HUES48 (cell line): ENCODE measurements around the gene MGAT1.
"Not testable (repeated sequence)": the region's sequence is repeated elsewhere in the genome, so short reads cannot be mapped to it uniquely, and the experiment has no call there.

Experiments used
- H3K27ac ChIP-seq: one replicate; pipeline ENCODE4 v1.7.0; 2013; ENCODE audit warnings: low read depth, low read length, inconsistent platforms
- H3K27me3 ChIP-seq: 2 replicates; pipeline ENCODE4 v1.6.1; 2013; ENCODE audit warnings: mild to moderate bottlenecking, low read length; ENCODE audit not compliant: control insufficient read depth, insufficient read depth
- H3K36me3 ChIP-seq: 2 replicates; pipeline ENCODE4 v1.6.1; 2013; ENCODE audit warnings: low read length; ENCODE audit not compliant: control insufficient read depth, insufficient read depth
- H3K4me1 ChIP-seq: 2 replicates; pipeline ENCODE4 v1.6.1; 2013; ENCODE audit warnings: mild to moderate bottlenecking, low read length; ENCODE audit not compliant: control insufficient read depth, insufficient read depth
- H3K4me3 ChIP-seq: 2 replicates; pipeline ENCODE4 v1.5.1; 2013; ENCODE audit warnings: mild to moderate bottlenecking, low read depth, low read length
- H3K9ac ChIP-seq: 2 replicates; pipeline ENCODE4 v1.6.1; 2013; ENCODE audit warnings: mild to moderate bottlenecking, low read depth, low read length, moderate library complexity
- H3K9me3 ChIP-seq: 2 replicates; pipeline ENCODE4 v1.6.1; 2013; ENCODE audit warnings: low read length; ENCODE audit not compliant: control insufficient read depth, insufficient read depth

Gene MGAT1

DNA sequence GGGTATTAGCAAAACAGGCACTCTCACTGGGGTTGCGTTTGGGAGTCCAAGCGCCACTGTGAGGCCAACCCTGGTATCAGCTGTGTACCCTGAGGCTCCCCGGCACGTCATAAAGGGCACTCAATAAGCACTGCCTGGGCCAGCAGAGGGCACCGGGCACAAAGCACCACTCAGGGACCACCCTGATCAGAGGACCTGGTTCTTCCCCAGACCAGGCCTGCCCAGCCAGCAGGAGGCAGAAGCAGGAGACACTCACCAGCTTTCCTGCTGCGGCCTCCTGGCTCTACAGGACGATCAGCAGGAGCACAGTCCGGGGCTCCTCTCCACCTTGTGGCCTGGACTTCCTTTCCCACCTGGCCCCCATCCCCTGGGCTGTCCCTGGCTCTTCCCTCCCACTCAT lies 12.6 kb downstream of the MGAT1 start:
- no peaks in the 10 kb centered on the region for H3K27me3 ChIP-seq
- H3K4me1 ChIP-seq = peaks cover 34% of the 10 kb centered on the region
- H3K27ac ChIP-seq = no peak overlapping the region
- no peak overlapping the region for H3K9ac ChIP-seq
- H3K36me3 ChIP-seq = peaks cover 29% of the 10 kb centered on the region
- H3K9me3 ChIP-seq = no peaks in the 10 kb centered on the region
- no peak overlapping the region for H3K4me3 ChIP-seq

DNA sequence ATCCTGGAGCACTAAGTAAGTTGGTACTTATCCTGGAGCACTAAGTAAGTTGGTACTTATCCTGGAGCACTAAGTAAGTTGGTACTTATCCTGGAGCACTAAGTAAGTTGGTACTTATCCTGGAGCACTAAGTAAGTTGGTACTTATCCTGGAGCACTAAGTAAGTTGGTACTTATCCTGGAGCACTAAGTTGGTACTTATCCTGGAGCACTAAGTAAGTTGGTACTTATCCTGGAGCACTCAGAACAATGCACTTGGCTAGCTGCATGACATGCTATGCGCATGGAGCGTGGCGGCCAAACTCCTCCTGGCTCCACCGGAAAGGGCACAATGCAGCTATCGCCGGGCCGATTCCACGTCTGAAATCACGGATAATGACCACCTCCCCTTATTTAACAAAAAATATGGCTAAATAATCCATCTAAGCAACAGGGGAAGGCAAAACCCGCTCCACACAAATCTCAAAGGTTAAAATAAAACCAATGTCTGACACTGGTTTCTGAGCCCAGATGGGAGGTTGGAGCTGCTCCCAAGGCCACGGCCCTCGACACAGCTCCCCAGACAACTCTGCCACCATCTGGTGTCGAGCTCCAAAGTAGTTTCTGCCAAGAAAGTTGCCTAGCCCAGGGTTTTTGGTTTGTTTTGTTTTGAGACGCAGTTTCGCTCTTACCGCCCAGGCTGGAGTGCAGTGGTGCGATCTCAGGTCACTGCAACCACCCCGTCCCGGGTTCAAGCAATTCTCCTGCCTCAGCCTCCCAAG lies 13.8 kb downstream of the MGAT1 start:
- H3K27ac ChIP-seq, H3K9me3 ChIP-seq: not testable (repeated sequence)

DNA sequence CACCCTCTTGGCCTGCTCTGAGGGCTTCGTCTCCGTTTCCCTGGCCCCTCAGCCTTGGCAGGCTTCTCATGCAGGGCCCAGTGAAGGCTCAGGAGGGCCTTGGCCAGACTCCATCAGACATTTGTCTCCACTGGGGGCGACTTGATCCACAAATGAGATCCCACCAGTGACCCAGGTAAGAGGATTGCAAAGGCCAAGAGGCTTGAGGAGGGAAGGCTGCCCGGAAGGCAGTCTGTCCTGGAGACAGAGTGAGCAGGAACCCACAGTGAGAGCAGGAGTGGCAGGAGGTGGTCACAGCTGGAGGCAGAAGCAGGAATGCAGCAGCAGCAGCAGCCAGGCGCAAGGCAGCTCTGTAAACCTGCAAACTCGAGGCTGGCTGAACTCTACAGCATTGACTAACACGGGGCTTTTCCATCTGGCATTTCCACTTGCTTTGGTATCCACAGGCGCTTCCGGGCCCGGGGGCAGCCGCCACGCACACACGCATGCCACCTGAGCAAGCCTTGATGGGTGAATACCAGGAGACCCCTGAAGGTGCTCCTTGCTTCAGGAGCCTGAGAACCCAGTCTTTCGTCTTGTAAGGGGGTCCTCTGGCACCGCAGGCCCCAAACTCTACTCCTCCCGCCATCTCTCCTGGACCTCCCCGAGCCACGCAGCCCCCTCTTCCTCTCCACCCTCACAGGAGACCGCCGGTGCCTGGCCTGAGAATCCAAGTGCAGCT lies 14.7 kb downstream of the MGAT1 start:
- peak overlapping the region; percentile 59 for H3K27ac ChIP-seq
- H3K36me3 ChIP-seq = peaks cover 22% of the 10 kb centered on the region

More for the DNA sequence above, 13.8 kb downstream of the MGAT1 start:
- Histone ChIP-seq H3K4me1 (peaks cover 41% of the 10 kb centered on the region), H3K36me3 (peaks cover 29% of the 10 kb centered on the region)
- not testable (repeated sequence) for H3K27me3 ChIP-seq, H3K9ac ChIP-seq, H3K4me3 ChIP-seq

DNA sequence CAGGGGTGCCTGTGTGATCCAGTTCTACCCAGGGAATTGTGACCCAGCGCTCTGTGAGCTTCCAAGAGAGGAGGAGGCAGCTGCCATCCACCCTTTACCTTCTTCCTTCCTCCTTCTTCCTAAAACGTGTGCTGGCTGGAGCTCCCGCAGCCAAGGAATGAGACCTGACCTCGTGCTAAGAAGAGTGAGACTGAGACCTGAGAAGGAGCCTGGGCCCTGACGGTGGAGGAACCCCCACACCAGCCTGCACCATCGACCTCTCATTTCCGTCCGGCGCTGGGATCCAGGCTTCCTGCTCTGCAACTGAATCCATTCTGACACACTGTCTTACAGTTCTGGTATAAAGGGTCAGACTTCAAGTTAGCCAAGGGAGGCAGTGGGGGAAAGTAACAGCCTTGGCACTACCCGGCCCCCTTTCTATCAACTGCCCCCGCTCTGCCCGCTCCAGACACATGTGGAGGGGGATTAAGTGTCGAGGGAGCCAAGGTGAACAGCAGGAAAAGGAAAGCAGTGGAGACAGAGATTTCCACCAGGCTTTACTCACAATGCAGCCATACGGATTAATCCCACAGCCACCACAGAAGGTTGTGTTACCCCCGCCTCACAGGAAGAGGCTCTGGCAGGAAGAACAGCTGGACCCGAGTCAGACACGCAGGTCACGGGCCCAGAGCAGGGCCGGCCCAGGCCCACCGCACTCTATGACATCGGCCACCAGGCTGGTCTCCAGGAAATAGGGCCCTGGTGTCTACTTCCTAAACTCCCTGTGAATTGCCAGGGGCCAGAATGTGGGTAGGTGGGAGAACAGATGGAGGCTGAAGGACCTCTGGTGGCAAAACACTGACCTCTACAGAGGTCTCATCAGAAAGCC lies 15.8 kb downstream of the MGAT1 start:
- Histone ChIP-seq H3K9me3 (no peaks in the 10 kb centered on the region), H3K9ac (peak overlapping the region; percentile 34; the same call in 1 of the 2 replicates), H3K4me3 (no peak overlapping the region), H3K36me3 (peaks cover 13% of the 10 kb centered on the region), H3K4me1 (peaks cover 41% of the 10 kb centered on the region), H3K27ac (peak overlapping the region; percentile 89), H3K27me3 (no peaks in the 10 kb centered on the region)

More for the DNA sequence above, 14.7 kb downstream of the MGAT1 start:
- peaks cover 41% of the 10 kb centered on the region for H3K4me1 ChIP-seq
- no peak overlapping the region for H3K9ac ChIP-seq
- H3K9me3 ChIP-seq = no peaks in the 10 kb centered on the region
- no peak overlapping the region for H3K4me3 ChIP-seq
- no peaks in the 10 kb centered on the region for H3K27me3 ChIP-seq

DNA sequence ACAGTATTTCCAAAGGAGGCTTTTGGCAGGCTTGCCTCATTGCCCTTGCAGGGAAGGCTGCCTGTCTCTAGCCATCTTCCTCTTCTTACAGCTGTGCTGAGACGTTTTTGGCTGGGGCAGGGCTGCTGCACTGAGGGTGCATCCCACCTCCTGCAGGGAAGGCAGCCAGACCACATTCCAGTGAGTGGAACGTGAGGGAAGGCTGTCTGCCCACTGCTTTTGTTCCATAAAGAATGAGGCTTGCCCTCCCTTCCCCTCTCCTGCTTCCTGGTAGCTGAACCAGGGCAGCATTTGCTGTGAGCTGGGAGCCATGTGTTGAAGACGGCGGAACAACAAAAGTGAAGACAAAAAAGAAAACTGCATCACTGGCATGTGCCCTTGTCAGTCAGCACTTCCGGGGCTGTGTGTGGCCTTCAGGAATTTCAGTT lies 16.8 kb downstream of the MGAT1 start:
- peak overlapping the region; percentile 9; the same call in 1 of the 2 replicates for H3K4me3 ChIP-seq
- H3K9ac ChIP-seq = peak overlapping the region; percentile 46
- no peaks in the 10 kb centered on the region for H3K27me3 ChIP-seq
- peaks cover 3% of the 10 kb centered on the region for H3K36me3 ChIP-seq
- peaks cover 41% of the 10 kb centered on the region for H3K4me1 ChIP-seq
- H3K9me3 ChIP-seq = no peaks in the 10 kb centered on the region
- H3K27ac ChIP-seq = peak overlapping the region; percentile 89

DNA sequence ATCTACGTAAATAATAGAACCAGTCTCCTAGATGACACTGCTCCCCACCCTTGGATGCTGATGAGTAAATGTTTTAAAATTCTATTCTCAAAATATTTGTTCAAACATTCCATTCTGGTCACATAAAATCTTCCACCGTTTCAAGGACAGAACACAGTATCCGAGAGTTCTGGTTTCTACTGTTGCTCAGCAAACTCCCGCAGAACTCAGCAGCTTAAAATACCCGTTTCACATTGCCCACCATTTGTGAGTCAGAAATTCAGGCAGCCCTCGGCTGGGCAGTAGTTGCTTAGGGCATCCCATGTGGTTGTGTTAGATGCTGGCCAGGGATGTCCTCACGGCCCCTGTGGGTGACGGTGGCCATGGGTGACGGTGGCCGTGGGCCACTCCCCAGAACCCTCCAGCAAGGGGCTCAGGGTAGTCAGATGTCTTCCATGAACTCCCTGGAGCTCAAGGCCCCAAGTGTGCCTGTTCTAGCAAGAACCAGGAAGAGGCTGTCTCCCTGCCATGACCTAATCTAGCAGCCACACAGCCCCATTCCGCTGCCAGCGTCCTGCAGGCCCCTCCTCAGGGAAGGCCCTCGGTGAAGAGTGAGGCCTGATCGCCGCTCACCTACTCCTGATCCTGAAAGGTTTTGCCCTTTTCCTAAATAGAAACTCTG lies 17.4 kb downstream of the MGAT1 start:
- peak overlapping the region; percentile 9; the same call in 1 of the 2 replicates for H3K4me3 ChIP-seq

DNA sequence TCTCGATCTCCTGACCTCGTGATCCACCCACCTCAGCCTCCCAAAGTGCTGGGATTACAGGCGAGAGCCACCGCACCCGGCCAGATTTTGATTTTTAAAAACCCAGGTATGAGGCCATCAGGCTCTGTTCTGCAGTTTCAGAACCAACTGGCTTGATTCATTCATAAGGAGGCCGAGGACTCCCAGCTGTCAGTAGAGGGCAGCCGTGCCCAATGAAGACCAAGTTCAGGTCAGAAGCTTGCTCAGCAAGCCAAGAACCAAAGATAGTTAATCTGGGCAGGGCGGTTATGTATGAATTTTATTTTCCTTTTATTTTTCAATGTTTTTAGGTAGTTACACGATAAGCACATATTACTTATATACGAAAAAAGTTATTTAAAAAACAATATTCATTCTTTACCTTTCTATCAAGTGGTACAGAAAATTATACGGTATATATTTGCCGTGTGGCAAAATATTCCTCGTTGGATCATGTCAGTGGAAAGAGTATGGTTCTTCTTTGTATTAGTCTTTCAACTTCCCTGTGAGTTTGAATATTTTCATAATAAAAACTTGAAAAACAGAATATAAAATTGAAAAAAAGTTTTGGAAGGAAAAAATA lies 18.0 kb downstream of the MGAT1 start:
- Histone ChIP-seq H3K4me1 (peaks cover 41% of the 10 kb centered on the region), H3K9me3 (no peaks in the 10 kb centered on the region), H3K36me3 (no peaks in the 10 kb centered on the region), H3K27me3 (no peaks in the 10 kb centered on the region), H3K9ac (no peak overlapping the region), H3K4me3 (no peak overlapping the region), H3K27ac (peak overlapping the region; percentile 89)

More for the DNA sequence above, 17.4 kb downstream of the MGAT1 start:
- Histone ChIP-seq H3K36me3 (no peaks in the 10 kb centered on the region), H3K27me3 (no peaks in the 10 kb centered on the region), H3K9me3 (no peaks in the 10 kb centered on the region), H3K4me1 (peaks cover 41% of the 10 kb centered on the region), H3K27ac (peak overlapping the region; percentile 89), H3K9ac (peak overlapping the region; percentile 46; the same call in 1 of the 2 replicates)

DNA sequence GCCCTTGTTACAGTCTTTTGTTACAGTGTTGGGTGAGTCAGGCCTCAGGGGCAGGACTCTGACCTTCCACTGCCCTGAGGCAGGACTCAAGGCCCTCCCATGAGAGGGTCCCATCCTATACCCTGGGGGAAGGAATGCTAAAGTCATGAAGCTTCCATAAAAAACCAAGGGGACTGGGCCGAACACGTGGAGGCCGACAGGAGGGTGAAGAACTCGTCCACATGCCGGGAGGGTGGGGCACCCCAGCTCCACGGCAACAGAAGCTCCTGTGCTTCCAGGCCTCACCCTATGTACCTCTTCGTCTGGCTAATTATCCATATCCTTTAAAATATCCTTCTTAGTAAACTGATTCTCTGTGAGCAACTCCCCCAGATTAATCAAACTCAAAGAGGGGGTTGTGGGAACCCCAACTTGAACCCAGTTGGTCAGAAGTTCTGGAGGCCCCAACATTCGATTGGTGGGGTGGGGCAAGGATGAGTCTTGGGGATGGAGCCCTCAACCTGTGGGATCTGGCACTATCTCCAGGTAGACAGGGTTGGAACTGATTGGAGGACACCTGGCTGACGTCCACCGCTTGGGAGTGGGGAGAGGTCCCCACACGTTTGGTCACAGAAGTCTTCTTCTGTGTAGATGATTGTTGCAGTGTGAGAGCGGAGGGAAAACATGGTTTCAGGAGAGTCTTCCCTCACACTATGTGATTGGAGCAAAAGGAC lies 19.1 kb downstream of the MGAT1 start:
- H3K27me3 ChIP-seq = no peaks in the 10 kb centered on the region
- H3K4me3 ChIP-seq = no peak overlapping the region
- H3K36me3 ChIP-seq = no peaks in the 10 kb centered on the region
- H3K27ac ChIP-seq = no peak overlapping the region
- H3K9ac ChIP-seq = no peak overlapping the region
- H3K4me1 ChIP-seq = peaks cover 41% of the 10 kb centered on the region
- peaks cover 3% of the 10 kb centered on the region; the same call in 1 of the 2 replicates for H3K9me3 ChIP-seq

DNA sequence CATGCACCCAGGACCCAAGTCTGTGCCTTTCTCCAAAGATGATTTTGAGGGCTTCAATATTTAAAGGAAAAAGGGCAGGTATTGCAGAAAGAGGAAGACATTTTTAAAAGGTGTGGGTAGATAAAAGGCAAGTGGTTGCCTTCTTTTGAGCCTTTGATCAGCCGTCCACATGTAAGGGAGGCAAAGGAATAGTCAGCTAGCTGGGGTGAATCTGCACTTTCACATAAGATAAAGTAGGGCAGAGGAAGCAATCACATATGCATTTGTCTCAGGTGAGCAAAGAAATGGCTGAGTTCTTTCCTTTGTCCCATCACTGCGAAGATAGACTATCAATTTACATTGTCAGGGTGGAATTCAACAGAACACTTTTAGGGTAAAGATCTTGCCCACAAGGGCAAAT lies 19.9 kb downstream of the MGAT1 start:
- Histone ChIP-seq H3K36me3 (no peaks in the 10 kb centered on the region), H3K9ac (no peak overlapping the region), H3K27ac (no peak overlapping the region), H3K4me3 (no peak overlapping the region), H3K4me1 (peaks cover 34% of the 10 kb centered on the region), H3K27me3 (no peaks in the 10 kb centered on the region), H3K9me3 (peaks cover 3% of the 10 kb centered on the region; the same call in 1 of the 2 replicates)
